ENCODE data around the gene OGFOD1. TPM values are rescaled to one million over a fixed set of nuclear protein-coding genes. Genes with fewer than 3 reads are reported as not detected.

The OGFOD1 gene
- total RNA-seq, 4 donors from 2014 or later, result 18.3 to 47.1 (median 33.1) TPM

GRCh38 chr16:56475201-56475600 lies 23.8 kb downstream of the OGFOD1 start:
- 88% methylated on average over 2 of the region's 2 CpGs for WGBS
- intact Hi-C loops (cut with DNase I), result no loop called here
- TF ChIP-seq POLR2A (IDR thresholded peaks at IDR 0.05; ENCODE audit: low read depth) (no peak), CTCF (IDR thresholded peaks at IDR 0.05) (no peak), POLR2AphosphoS5 (IDR thresholded peaks at IDR 0.05) (no peak), EP300 (IDR thresholded peaks at IDR 0.05) (no peak)
- Histone ChIP-seq H3K27me3 (no peaks in the 10 kb centered on the region), H3K36me3 (peaks cover 68 to 98% (median 91%) of the 10 kb centered on the region in 4 donors), H3K9me3 (no peaks in the 10 kb centered on the region), H3K4me3 (no peak overlapping the region), H3K27ac (replicated peaks in 1 of 4) (no peak overlapping the region), H3K4me1 (no peaks in the 10 kb centered on the region)
- no peak for DNase-seq (ENCODE audit: extremely low spot score)

- Histone ChIP-seq H3K4me1 (no peaks in the 10 kb centered on the region), H3K9me3 (no peaks in the 10 kb centered on the region), H3K27ac (replicated peaks in 1 of 4) (no peak overlapping the region), H3K36me3 (peaks cover 47 to 98% (median 86%) of the 10 kb centered on the region in 4 donors), H3K27me3 (no peaks in the 10 kb centered on the region), H3K4me3 (no peak overlapping the region)
- WGBS, result 91% methylated on average over 2 of the region's 2 CpGs
- DNase-seq (ENCODE audit: extremely low spot score), result no peak
- TF ChIP-seq POLR2A (IDR thresholded peaks at IDR 0.05; ENCODE audit: low read depth), result no peak
- TF ChIP-seq EP300 (IDR thresholded peaks at IDR 0.05), result no peak
- TF ChIP-seq CTCF (IDR thresholded peaks at IDR 0.05), result no peak
- TF ChIP-seq POLR2AphosphoS5 (IDR thresholded peaks at IDR 0.05), result no peak
- intact Hi-C loops (cut with DNase I), result no loop called here
Observed at GRCh38 chr16:56477096-56477878, 25.9 kb downstream of the OGFOD1 start.

GRCh38 chr16:56478281-56479049 lies 27.1 kb downstream of the OGFOD1 start:
- intact Hi-C loops (cut with DNase I), result no loop called here
- no peaks in the 10 kb centered on the region for H3K27me3 ChIP-seq
- H3K27ac ChIP-seq (replicated peaks in 1 of 4), result no peak overlapping the region
- no peaks in the 10 kb centered on the region for H3K9me3 ChIP-seq
- H3K36me3 ChIP-seq, result peaks cover 45 to 98% (median 86%) of the 10 kb centered on the region in 4 donors
- no peaks in the 10 kb centered on the region for H3K4me1 ChIP-seq
- no peak for DNase-seq (ENCODE audit: extremely low spot score)
- TF ChIP-seq CTCF (IDR thresholded peaks at IDR 0.05) (no peak), EP300 (IDR thresholded peaks at IDR 0.05) (no peak), POLR2A (IDR thresholded peaks at IDR 0.05; ENCODE audit: low read depth) (no peak), POLR2AphosphoS5 (IDR thresholded peaks at IDR 0.05) (no peak)
- 61% methylated on average over 2 of the region's 2 CpGs for WGBS
- no peak overlapping the region for H3K4me3 ChIP-seq

GRCh38 chr16:56479469-56479868 lies 28.1 kb downstream of the OGFOD1 start:
- TF ChIP-seq CTCF (IDR thresholded peaks at IDR 0.05), result no peak
- Histone ChIP-seq H3K27ac (replicated peaks in 1 of 4) (no peak overlapping the region), H3K4me3 (no peak overlapping the region), H3K27me3 (no peaks in the 10 kb centered on the region), H3K4me1 (no peaks in the 10 kb centered on the region), H3K36me3 (peaks cover 52 to 98% (median 86%) of the 10 kb centered on the region in 4 donors), H3K9me3 (no peaks in the 10 kb centered on the region)
- 95% methylated on average over 2 of the region's 2 CpGs for WGBS
- intact Hi-C loops (cut with DNase I), result no loop called here
- no peak for DNase-seq (ENCODE audit: extremely low spot score)

Data from esophagus muscularis mucosa (tissue), 4 donors.